Gastroesophageal sphincter (tissue), 4 donors: ENCODE measurements around the gene RCCD1. TPM values are rescaled to one million over a fixed set of nuclear protein-coding genes. Genes with fewer than 3 reads are reported as not detected.

Experiments used
- ATAC-seq: fragments of 150-250 bp; one replicate; pipeline ENCODE4 v1.9.1; 2016; ENCODE audit warnings: mild to moderate bottlenecking, moderate library complexity
- H3K27ac ChIP-seq, 4 donors: fragments of 200-600 bp; sonication (generic) in 3 of 4; 1 replicate in 3 of 4; 2 replicates in 1 of 4; pipeline ENCODE4 v1.5.1; 2016 to 2019
- H3K27me3 ChIP-seq: fragments of 200-600 bp; sonication (generic); one replicate; pipeline ENCODE4 v1.5.1; 2019
- H3K36me3 ChIP-seq, 2 donors: fragments of 200-600 bp; sonication (generic); one replicate each; pipeline ENCODE4 v1.5.1; 2019; ENCODE audit warnings: control low read depth in 1 of 2
- H3K4me1 ChIP-seq, 3 donors: fragments of 200-600 bp; sonication (generic); 1 replicate in 2 of 3; 2 replicates in 1 of 3; pipeline ENCODE4 v1.5.1; 2016 to 2019; ENCODE audit warnings: control low read depth in 2 of 3
- H3K4me3 ChIP-seq, 2 donors: fragments of 200-600 bp; sonication (generic); one replicate each; pipeline ENCODE4 v1.5.1; 2019; ENCODE audit warnings: mild to moderate bottlenecking in 1 of 2, moderate library complexity in 1 of 2
- H3K9me3 ChIP-seq, 3 donors: fragments of 200-600 bp; sonication (generic); one replicate each; pipeline ENCODE4 v1.5.1; 2017 to 2019; ENCODE audit warnings: control low read depth in 2 of 3
- EP300 ChIP-seq: sonication (generic); formaldehyde crosslinking; IDR thresholded peaks from one replicate; pipeline ENCODE4 v1.6.1; 2017; ENCODE audit warnings: antibody characterized with exemption, mild to moderate bottlenecking
- POLR2A ChIP-seq, 2 donors: fragments of 450-650 bp; IDR thresholded peaks; one replicate each; pipeline ENCODE4 v1.6.1; 2017; ENCODE audit warnings: antibody characterized with exemption in 2 of 2, mild to moderate bottlenecking in 2 of 2, moderate library complexity in 1 of 2
- POLR2AphosphoS5 ChIP-seq: sonication (generic); formaldehyde crosslinking; IDR thresholded peaks from one replicate; pipeline ENCODE4 v1.6.1; 2017; ENCODE audit warnings: antibody characterized with exemption
- WGBS, 2 donors: methylation state at CpG; one replicate each; pipeline ENCODE4 v1.1.5; 2018; ENCODE audit warnings: low coverage in 1 of 2; 5-methylcytosine and 5-hydroxymethylcytosine counted together
- total RNA-seq, 4 donors: library from RNA; depleted of rRNA; stranded (reverse); fragments of >200 nt; gene quantifications; one replicate each; pipeline ENCODE4 v1.1.0, GENCODE V29; 2016
- TF ChIP-seq, protein P1 (sequence below), 4 experiments: fragments of 200-600 bp in 2 of 4; fragments of 450-650 bp in 2 of 4; sonication (generic) in 1 of 4; IDR thresholded peaks; one replicate each; pipeline ENCODE4 v1.5.1; 2017 to 2019; ENCODE audit warnings: antibody characterized with exemption in 4 of 4, mild to moderate bottlenecking in 2 of 4, moderate library complexity in 2 of 4

The RCCD1 gene
- total RNA-seq, 4 donors from 2014 or later = 5.3 to 11.1 (median 9.0) TPM

GRCh38 chr15:90987561-90988141 lies 33.0 kb downstream of the RCCD1 start:
- 59 to 61% methylated on average over 7 of the region's 7 CpGs for whole genome bisulfite sequencing, 2 donors
- Histone ChIP-seq H3K4me3 (no peak overlapping the region), H3K9me3 (no peaks in the 10 kb centered on the region), H3K27ac (no peak overlapping the region), H3K4me1 (no peaks in the 10 kb centered on the region), H3K36me3 (no peaks in the 10 kb centered on the region), H3K27me3 (no peaks in the 10 kb centered on the region)
- ATAC-seq = no peak
- TF ChIP-seq POLR2AphosphoS5 (no peak), EP300 (no peak), POLR2A (IDR thresholded peaks at IDR 0.05) (no peak)
- TF ChIP-seq, protein P1, sequence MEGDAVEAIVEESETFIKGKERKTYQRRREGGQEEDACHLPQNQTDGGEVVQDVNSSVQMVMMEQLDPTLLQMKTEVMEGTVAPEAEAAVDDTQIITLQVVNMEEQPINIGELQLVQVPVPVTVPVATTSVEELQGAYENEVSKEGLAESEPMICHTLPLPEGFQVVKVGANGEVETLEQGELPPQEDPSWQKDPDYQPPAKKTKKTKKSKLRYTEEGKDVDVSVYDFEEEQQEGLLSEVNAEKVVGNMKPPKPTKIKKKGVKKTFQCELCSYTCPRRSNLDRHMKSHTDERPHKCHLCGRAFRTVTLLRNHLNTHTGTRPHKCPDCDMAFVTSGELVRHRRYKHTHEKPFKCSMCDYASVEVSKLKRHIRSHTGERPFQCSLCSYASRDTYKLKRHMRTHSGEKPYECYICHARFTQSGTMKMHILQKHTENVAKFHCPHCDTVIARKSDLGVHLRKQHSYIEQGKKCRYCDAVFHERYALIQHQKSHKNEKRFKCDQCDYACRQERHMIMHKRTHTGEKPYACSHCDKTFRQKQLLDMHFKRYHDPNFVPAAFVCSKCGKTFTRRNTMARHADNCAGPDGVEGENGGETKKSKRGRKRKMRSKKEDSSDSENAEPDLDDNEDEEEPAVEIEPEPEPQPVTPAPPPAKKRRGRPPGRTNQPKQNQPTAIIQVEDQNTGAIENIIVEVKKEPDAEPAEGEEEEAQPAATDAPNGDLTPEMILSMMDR (IDR thresholded peaks at IDR 0.05) = no peak

GRCh38 chr15:90988296-90988695 lies 33.6 kb downstream of the RCCD1 start:
- TF ChIP-seq POLR2AphosphoS5 = no peak
- TF ChIP-seq, protein P1 (IDR thresholded peaks at IDR 0.05) = no peak
- TF ChIP-seq EP300 = no peak
- no peak for TF ChIP-seq POLR2A (IDR thresholded peaks at IDR 0.05)
- Histone ChIP-seq H3K9me3 (no peaks in the 10 kb centered on the region), H3K4me1 (peaks cover 0 to 4% (median 0%) of the 10 kb centered on the region in 3 donors), H3K27me3 (no peaks in the 10 kb centered on the region), H3K4me3 (no peak overlapping the region), H3K27ac (no peak overlapping the region), H3K36me3 (no peaks in the 10 kb centered on the region)
- WGBS, 2 donors = 58% methylated on average over 6 of the region's 6 CpGs
- ATAC-seq = no peak

DNA sequence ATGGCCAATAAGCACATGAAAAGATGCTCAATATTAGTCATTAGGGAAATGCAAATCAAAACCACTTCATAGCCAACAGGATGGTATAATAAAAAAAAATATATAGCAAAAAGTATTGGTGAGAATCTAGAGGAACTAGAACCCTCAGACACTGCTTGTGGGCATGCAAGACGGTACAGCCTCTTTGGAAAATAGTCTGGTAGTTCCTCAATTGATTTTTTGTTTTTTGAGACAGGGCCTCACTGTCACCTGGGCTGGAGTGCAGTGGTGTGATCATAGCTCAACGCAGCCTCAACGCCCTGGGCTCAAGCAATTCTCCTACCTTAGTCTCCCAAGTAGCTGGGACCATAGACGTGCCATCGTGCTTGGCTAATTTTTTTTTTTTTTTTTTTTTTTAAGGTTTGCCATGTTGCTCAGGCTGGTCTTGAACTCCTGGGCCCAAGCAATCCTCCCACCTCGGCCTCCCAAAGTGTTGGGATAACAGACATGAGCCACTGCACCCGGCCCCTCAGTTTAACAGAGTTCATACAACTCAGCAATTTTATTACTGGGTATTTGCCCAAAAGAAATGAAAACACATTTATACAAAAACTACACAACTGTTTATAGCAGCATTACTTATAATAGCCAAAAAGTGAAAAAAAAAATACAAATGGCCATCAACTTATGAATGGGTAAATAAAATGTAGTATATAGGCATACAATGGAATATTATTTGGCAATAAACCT lies 34.5 kb downstream of the RCCD1 start:
- no peak for TF ChIP-seq POLR2A (IDR thresholded peaks at IDR 0.05)
- no peak for TF ChIP-seq POLR2AphosphoS5
- TF ChIP-seq EP300 = no peak
- TF ChIP-seq, protein P1 (IDR thresholded peaks at IDR 0.05) = no peak
- no peak overlapping the region for H3K4me3 ChIP-seq
- no peaks in the 10 kb centered on the region for H3K9me3 ChIP-seq
- ATAC-seq = no peak
- peaks cover 0 to 13% (median 0%) of the 10 kb centered on the region in 3 donors for H3K4me1 ChIP-seq
- no peaks in the 10 kb centered on the region for H3K36me3 ChIP-seq
- 75 to 80% methylated on average over 5 to 6 of the region's 7 CpGs for WGBS, 2 donors
- H3K27ac ChIP-seq = no peak overlapping the region
- no peaks in the 10 kb centered on the region for H3K27me3 ChIP-seq

GRCh38 chr15:90990446-90990845 lies 35.8 kb downstream of the RCCD1 start:
- H3K9me3 ChIP-seq = no peaks in the 10 kb centered on the region
- TF ChIP-seq POLR2AphosphoS5 (no peak), EP300 (no peak), POLR2A (IDR thresholded peaks at IDR 0.05) (no peak)
- TF ChIP-seq, protein P1 (IDR thresholded peaks at IDR 0.05) = no peak
- no peak overlapping the region for H3K27ac ChIP-seq
- 94 to 100% methylated on average over 3 to 4 of the region's 4 CpGs for WGBS, 2 donors
- no peaks in the 10 kb centered on the region for H3K36me3 ChIP-seq
- H3K4me3 ChIP-seq = no peak overlapping the region
- ATAC-seq = no peak
- peaks cover 0 to 21% (median 0%) of the 10 kb centered on the region in 3 donors for H3K4me1 ChIP-seq
- H3K27me3 ChIP-seq = no peaks in the 10 kb centered on the region
